ENCODE results near the gene TMEM175.

The TMEM175 gene

GRCh38 chr4:1004557-1005485 lies 72.6 kb downstream of the TMEM175 start:
- no peak overlapping the region for H3K4me3 ChIP-seq (ENCODE audit: low read length)
- no peaks in the 10 kb centered on the region for H3K36me3 ChIP-seq (ENCODE audit: insufficient read depth, low read length)
- no peak overlapping the region for H2AFZ ChIP-seq (ENCODE audit: low read depth, low read length)
- peaks cover 9% of the 10 kb centered on the region for H3K4me1 ChIP-seq (ENCODE audit: insufficient read depth, low read length)
- H3K27me3 ChIP-seq (ENCODE audit: insufficient read depth, low read length): peaks cover 84% of the 10 kb centered on the region
- peaks cover 22% of the 10 kb centered on the region for H3K9me3 ChIP-seq (ENCODE audit: low read length)

- H3K36me3 ChIP-seq (ENCODE audit: insufficient read depth, low read length): no peaks in the 10 kb centered on the region
- H3K27me3 ChIP-seq (ENCODE audit: insufficient read depth, low read length): peaks cover 75% of the 10 kb centered on the region
- H3K4me3 ChIP-seq (ENCODE audit: low read length): no peak overlapping the region
- no peak overlapping the region for H2AFZ ChIP-seq (ENCODE audit: low read depth, low read length)
- H3K9me3 ChIP-seq (ENCODE audit: low read length): peaks cover 12% of the 10 kb centered on the region
- peaks cover 15% of the 10 kb centered on the region for H3K4me1 ChIP-seq (ENCODE audit: insufficient read depth, low read length)
Observed at GRCh38 chr4:1006856-1007255, 74.6 kb downstream of the TMEM175 start.

Measured in neuron (in vitro differentiated cells).